Ectodermal cell (in vitro differentiated cells): ENCODE data around the gene LIFR.

Experiments used
- H3K27ac ChIP-seq: 2 replicates; pipeline ENCODE4 v1.7.0; 2013; ENCODE audit warnings: mild to moderate bottlenecking, low read depth, low read length; ENCODE audit not compliant: insufficient read depth, poor library complexity, severe bottlenecking
- H3K27me3 ChIP-seq: 2 replicates; pipeline ENCODE4 v1.7.0; 2013; ENCODE audit warnings: mild to moderate bottlenecking, low read length; ENCODE audit not compliant: insufficient read depth, control insufficient read depth, poor library complexity, severe bottlenecking
- H3K36me3 ChIP-seq: one replicate; pipeline ENCODE4 v1.7.0; 2013; ENCODE audit warnings: low read length; ENCODE audit not compliant: control insufficient read depth, insufficient read depth
- H3K4me1 ChIP-seq: one replicate; pipeline ENCODE4 v1.7.0; 2013; ENCODE audit warnings: low read length; ENCODE audit not compliant: control insufficient read depth, insufficient read depth
- H3K4me3 ChIP-seq: 2 replicates; pipeline ENCODE4 v1.7.0; 2013; ENCODE audit warnings: low read depth, low read length, control low read depth; ENCODE audit not compliant: insufficient read depth
- H3K9me3 ChIP-seq: 2 replicates; pipeline ENCODE4 v1.7.0; 2013; ENCODE audit warnings: mild to moderate bottlenecking, low read length, moderate library complexity; ENCODE audit not compliant: control insufficient read depth
- WGBS, 2 experiments: methylation state at CpG; one replicate each; pipeline ENCODE4 v1.1.7; 2013; ENCODE audit warnings: missing lambda C conversion rate in 2 of 2; 5-methylcytosine and 5-hydroxymethylcytosine counted together

Gene LIFR

DNA sequence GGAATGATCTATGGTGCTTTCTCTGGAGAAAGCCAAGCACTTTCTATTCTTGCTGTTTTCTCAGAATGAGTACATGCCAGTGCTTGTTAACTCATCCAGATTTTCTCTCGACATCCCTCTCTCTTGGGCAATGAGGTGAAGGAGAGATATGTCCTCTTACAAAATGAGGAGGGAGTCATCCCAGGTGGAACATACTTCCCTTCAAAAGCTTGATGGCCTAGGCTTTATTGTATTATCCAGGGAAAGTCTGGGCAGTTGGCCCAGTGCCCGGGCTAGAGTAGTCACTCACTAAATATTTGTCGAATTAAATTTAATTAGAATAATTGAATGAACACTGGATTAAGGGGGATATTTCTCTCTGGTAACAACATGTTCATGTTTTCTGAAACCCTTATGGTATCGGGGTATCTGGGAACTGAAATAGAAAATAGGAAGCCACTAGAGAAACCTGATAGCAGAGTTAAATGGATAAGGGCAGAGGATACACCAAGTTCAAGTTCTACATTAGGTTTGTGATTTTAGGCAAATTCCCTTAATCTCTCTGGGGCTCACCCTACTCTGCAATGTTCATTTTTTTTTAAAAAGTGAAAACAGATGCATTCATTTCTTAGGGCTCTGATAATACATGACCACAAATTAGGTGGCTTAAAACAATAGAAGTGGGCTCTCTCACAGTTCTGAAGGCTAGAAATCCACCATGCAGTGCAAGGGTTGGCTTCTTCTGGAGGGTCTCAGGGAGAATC, 99.6 kb downstream of the LIFR start:
- Histone ChIP-seq H3K27me3 (no peaks in the 10 kb centered on the region), H3K4me1 (no peaks in the 10 kb centered on the region), H3K9me3 (no peaks in the 10 kb centered on the region), H3K36me3 (no peaks in the 10 kb centered on the region), H3K27ac (no peak overlapping the region), H3K4me3 (no peak overlapping the region)
- 99 to 100% methylated on average over 4 of the region's 4 CpGs for WGBS, 2 experiments

DNA sequence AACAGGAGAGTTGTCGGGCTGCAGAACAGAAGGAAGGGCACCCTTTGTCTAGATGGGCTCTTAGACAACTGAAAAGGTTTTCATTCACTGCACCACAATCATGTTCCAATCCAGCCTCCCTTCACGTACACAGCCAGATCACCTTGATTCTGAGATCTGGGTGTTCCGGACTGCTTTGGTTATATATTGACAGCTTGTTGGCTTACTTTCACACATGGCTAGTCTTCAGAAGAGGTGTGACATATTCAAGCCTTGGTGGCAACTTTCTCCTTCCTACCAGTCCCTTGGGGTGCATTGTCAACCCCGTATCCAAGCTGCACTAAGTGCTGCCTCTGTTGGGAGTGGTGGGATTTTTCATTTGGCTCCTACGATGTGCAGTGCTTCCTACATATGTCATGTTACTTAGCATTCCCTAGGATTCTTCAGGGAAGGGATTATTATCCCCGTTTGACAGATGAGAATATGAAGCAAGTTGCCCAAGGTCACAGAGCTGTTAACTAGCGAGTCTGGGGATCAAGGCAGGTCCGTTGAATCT, 100.6 kb downstream of the LIFR start:
- Histone ChIP-seq H3K4me1 (no peaks in the 10 kb centered on the region), H3K27me3 (no peaks in the 10 kb centered on the region), H3K27ac (no peak overlapping the region), H3K4me3 (no peak overlapping the region), H3K36me3 (no peaks in the 10 kb centered on the region), H3K9me3 (no peaks in the 10 kb centered on the region)
- WGBS, 2 experiments: 91 to 95% methylated on average over 8 of the region's 8 CpGs

DNA sequence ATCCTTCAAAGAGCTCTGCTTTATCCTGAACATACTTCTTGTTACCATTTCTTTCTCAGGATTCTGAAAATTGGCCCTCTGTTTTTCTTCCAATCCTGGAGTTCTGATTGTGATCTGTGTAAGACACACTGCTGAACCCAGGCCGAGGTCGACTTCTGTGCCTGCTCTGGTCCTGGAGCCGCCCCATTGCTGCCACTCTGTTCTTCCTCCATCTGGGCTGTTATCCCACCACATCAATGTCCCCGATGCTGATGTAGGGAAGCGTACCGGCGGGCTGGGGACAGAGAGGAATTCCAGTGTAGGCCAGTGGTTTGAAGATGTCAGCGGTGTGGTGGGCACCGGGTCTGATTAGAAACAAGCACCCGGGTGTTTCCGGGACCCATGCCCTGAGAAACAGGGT, 102.5 kb downstream of the LIFR start:
- Histone ChIP-seq H3K27me3 (no peaks in the 10 kb centered on the region), H3K27ac (no peak overlapping the region)

DNA sequence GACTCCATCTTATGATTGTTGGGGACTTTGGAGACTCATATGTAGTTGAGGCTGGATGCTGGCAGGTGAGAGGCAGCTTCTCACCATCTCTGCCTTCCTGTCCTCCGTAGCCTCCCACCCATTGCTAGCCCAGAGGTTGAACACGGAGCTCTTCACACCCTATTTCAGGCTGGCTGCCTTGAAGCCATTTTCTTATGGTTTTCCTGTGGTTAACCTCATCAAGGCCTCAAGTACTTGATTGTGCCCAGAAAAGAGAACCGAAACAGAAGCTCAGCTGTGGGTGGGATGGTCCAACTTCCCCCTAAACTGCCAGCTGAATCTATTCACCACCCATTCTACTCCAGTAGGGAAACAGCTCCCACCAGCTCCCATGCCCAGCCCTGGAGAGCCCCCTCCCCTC, 102.9 kb downstream of the LIFR start:
- H3K27me3 ChIP-seq: no peaks in the 10 kb centered on the region
- H3K9me3 ChIP-seq: no peaks in the 10 kb centered on the region
- 93 to 94% methylated on average over 3 of the region's 3 CpGs for WGBS, 2 experiments

More for the DNA sequence above, 102.5 kb downstream of the LIFR start:
- H3K4me1 ChIP-seq: no peaks in the 10 kb centered on the region
- H3K36me3 ChIP-seq: no peaks in the 10 kb centered on the region
- WGBS, 2 experiments: 94 to 96% methylated on average over 11 of the region's 11 CpGs
- H3K9me3 ChIP-seq: no peaks in the 10 kb centered on the region
- H3K4me3 ChIP-seq: no peak overlapping the region

DNA sequence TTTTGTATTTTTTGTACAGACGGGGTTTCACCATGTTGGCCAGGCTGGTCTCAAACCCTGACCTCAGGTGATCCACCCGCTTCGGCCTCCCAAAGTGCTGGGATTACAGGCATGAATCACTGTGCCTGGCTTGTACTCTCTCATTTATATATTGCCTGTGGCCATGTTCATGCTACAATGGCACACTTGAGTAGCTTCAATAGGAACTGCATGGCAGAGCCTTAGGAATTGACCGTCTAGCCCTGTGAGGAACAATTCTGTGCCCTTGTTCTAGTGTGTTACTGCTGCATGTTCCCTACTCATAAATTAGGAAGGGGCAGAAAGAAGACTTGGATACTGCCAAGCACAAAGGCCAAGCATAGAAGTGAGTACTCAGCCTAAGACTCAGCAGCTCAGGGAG, 104.2 kb downstream of the LIFR start:
- 93 to 95% methylated on average over 4 of the region's 4 CpGs for WGBS, 2 experiments
- no peak overlapping the region for H3K4me3 ChIP-seq
- no peaks in the 10 kb centered on the region for H3K4me1 ChIP-seq

More for the DNA sequence above, 102.9 kb downstream of the LIFR start:
- no peak overlapping the region for H3K27ac ChIP-seq
- H3K4me3 ChIP-seq: no peak overlapping the region
- H3K36me3 ChIP-seq: no peaks in the 10 kb centered on the region
- H3K4me1 ChIP-seq: no peaks in the 10 kb centered on the region

DNA sequence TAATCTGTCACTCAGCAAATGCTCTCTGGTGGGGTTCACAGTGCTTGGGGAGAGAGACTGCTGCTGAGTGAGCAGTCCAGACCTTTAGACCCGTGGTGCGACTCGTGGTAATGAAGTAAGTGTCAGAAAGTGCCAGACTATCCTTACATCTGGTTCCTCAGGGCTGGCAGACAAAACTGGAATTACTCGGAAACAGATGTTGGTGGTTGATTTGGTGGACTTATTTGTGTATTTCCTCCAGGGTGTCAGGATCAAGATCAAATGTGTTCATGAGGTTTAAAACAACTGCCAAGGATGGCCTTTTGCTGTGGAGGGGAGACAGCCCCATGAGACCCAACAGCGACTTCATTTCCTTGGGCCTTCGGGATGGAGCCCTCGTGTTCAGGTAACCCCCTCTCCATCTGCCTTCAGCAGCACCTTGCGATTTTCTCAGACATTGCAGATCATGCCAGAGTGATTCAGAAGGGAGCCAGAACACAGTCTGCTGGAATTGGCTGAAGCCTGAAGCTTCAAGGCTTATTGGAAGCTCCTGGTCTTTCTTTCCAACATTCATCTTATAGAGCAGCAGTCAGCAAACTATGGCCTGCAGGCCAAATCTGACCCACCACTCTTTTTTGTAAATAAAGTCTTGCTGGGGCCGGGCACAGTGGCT, 105.2 kb downstream of the LIFR start:
- no peaks in the 10 kb centered on the region for H3K36me3 ChIP-seq
- no peaks in the 10 kb centered on the region for H3K4me1 ChIP-seq
- H3K9me3 ChIP-seq: no peaks in the 10 kb centered on the region
- H3K27me3 ChIP-seq: no peaks in the 10 kb centered on the region
- no peak overlapping the region for H3K4me3 ChIP-seq
- 93 to 97% methylated on average over 9 of the region's 9 CpGs for WGBS, 2 experiments
- H3K27ac ChIP-seq: no peak overlapping the region

More for the DNA sequence above, 104.2 kb downstream of the LIFR start:
- Histone ChIP-seq H3K36me3 (no peaks in the 10 kb centered on the region), H3K9me3 (no peaks in the 10 kb centered on the region), H3K27ac (no peak overlapping the region), H3K27me3 (no peaks in the 10 kb centered on the region)

DNA sequence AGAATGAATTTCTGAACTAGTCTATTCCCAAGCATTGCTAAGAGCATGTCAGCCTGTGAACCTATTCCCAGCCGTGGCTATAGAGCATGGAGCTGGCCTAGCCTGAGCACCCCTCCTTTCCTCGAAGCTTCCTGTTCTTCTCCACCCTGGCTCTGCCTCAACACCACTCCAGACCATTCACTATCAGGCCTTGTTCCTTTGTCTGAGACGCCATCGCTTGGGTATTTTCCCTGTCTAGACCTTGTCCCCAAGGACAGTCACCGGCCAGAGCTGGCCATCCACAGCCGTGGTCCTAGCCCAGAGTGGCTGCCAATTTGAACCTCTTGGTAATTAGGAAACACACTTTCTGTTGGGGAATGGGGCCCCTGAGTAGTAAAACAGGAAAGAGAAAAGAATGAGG, 105.8 kb downstream of the LIFR start:
- Histone ChIP-seq H3K4me3 (no peak overlapping the region), H3K4me1 (no peaks in the 10 kb centered on the region), H3K36me3 (no peaks in the 10 kb centered on the region), H3K9me3 (no peaks in the 10 kb centered on the region), H3K27ac (no peak overlapping the region), H3K27me3 (no peaks in the 10 kb centered on the region)
- WGBS, 2 experiments: 91 to 94% methylated on average over 6 of the region's 6 CpGs

DNA sequence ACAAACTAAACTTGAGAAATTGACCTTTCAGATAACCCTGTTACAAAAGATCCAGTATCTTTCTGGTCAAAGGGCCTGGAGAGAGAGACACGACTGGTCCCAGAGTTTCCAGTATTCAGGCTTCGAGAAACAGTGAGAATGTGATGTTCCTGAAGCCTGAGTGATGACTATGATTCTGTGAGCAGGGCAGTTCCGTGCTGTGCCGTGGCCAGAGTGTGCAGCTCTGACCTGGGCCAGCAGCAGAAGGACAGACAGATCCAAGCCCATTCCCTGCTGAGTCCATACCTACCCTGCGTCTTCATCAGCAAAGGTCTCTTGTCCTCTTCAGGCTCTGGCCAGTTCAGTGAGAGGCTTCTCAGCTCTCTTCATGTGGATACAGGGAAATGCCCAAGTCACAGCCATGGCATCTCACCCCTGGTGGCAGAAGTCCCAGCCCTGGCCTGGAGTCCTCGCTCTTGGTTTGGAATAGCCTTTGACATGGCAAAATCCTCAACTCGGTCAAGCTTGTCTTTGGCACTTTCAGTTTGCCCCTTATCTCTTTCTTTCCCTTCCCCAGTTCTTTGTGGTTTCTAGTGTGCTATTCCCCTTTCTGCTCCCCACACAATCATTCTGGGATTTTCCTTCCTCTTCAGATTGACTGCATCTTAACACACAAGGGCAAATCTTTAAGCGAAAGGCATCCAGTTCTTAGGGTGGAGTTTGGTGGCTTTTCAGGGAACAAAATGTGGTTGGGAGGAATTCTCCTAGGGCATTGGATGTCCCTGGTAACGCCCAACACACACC, 107.7 kb downstream of the LIFR start:
- 94 to 95% methylated on average over 9 of the region's 9 CpGs for WGBS, 2 experiments
- Histone ChIP-seq H3K27ac (no peak overlapping the region), H3K27me3 (no peaks in the 10 kb centered on the region), H3K9me3 (no peaks in the 10 kb centered on the region), H3K4me3 (no peak overlapping the region), H3K36me3 (no peaks in the 10 kb centered on the region), H3K4me1 (no peaks in the 10 kb centered on the region)

DNA sequence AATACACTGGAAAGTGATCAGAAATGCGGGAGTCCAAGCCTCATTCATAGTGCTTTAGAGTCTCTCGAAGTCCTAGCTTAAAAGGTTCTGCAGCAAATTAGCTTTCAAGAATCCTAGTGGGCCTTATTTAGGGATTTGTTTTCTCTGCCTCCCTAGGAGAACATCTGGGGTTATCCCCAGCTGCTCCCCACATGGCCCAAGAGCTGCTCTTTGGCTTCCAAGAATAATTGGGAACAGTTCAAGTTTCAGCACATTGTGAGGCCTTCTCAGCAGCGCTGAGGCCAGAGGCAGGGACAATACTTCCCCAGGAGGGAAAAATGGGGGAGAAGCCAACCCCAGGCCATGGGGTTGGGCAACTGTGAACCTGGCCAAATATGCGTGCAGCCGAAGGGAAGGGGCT, 108.7 kb downstream of the LIFR start:
- Histone ChIP-seq H3K4me1 (no peaks in the 10 kb centered on the region), H3K27ac (no peak overlapping the region), H3K9me3 (no peaks in the 10 kb centered on the region), H3K36me3 (no peaks in the 10 kb centered on the region), H3K4me3 (no peak overlapping the region), H3K27me3 (no peaks in the 10 kb centered on the region)
- WGBS, 2 experiments: 84 to 86% methylated on average over 5 of the region's 5 CpGs

DNA sequence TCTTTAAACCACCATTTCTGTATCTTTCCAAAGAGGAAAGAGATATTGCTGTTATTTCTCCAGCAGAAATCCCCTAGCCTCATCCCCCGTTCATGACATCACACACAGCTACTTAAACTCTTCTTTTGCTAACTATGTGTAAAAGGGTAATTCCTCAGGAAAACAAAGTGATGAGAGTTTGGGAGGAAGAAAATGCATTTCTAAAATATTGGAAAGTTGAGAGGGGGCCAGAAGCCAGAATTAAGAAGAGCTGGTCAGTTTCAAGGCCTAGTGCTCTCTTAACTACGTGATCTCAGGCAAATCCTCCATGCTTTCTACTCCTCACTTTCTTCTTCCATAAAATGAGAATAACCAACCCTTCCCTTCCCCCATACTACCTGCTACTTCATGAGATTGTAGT, 109.4 kb downstream of the LIFR start:
- H3K27me3 ChIP-seq: no peaks in the 10 kb centered on the region
- H3K36me3 ChIP-seq: no peaks in the 10 kb centered on the region
- H3K9me3 ChIP-seq: no peaks in the 10 kb centered on the region
- no peak overlapping the region for H3K4me3 ChIP-seq
- H3K27ac ChIP-seq: no peak overlapping the region
- 92% methylated on average over 1 of the region's 2 CpGs for WGBS, 2 experiments
- H3K4me1 ChIP-seq: no peaks in the 10 kb centered on the region
